NCI-H1694 treated with DMSO at 0.1 percent for 48 hours (cell line): ENCODE results near the gene FNIP2.
"Not testable (repeated sequence)": the region's sequence is repeated elsewhere in the genome, so short reads cannot be mapped to it uniquely, and the experiment has no call there.

Experiments
- DNase-seq: peaks from one replicate; lab custom pipeline; 2025; lab: John Stamatoyannopoulos, UW

FNIP2 gene

GRCh38 chr4:158768555-158769174 lies at the start of gene FNIP2:
FNIP2 (plus strand) TSS chr4:158769026; CDS start chr4:158769213, 187 bp downstream.
- DNase-seq = peak; percentile 64

GRCh38 chr4:158721680-158722079 lies 47.1 kb upstream of the FNIP2 start:
- no peak for DNase-seq

- DNase-seq = no peak
Observed at GRCh38 chr4:158722291-158722916, 46.4 kb upstream of the FNIP2 start.

- peak; percentile 57 for DNase-seq
Observed at GRCh38 chr4:158722917-158723793, 45.7 kb upstream of the FNIP2 start, which contains the start of gene PPID. PPID (minus strand) TSS chr4:158723396; CDS start chr4:158723288, 108 bp downstream.

GRCh38 chr4:158724637-158725036 lies 44.2 kb upstream of the FNIP2 start:
- no peak for DNase-seq

GRCh38 chr4:158726633-158727032 lies 42.2 kb upstream of the FNIP2 start:
- no peak for DNase-seq

- DNase-seq = no peak
Observed at GRCh38 chr4:158728236-158728635, 40.6 kb upstream of the FNIP2 start.

GRCh38 chr4:158729716-158730559 lies 38.9 kb upstream of the FNIP2 start:
- DNase-seq = peak; percentile 46

- no peak for DNase-seq
Observed at GRCh38 chr4:158738866-158739265, 30.0 kb upstream of the FNIP2 start.

- DNase-seq = no peak
Observed at GRCh38 chr4:158739600-158739999, 29.2 kb upstream of the FNIP2 start.

GRCh38 chr4:158741326-158742021 lies 27.4 kb upstream of the FNIP2 start:
- DNase-seq = no peak

- not testable (repeated sequence) for DNase-seq
Observed at GRCh38 chr4:158746537-158746936, 22.3 kb upstream of the FNIP2 start.

GRCh38 chr4:158750379-158750778 lies 18.4 kb upstream of the FNIP2 start:
- no peak for DNase-seq

- no peak for DNase-seq
Observed at GRCh38 chr4:158754385-158755180, 14.2 kb upstream of the FNIP2 start.

GRCh38 chr4:158755819-158756218 lies 13.0 kb upstream of the FNIP2 start:
- not testable (repeated sequence) for DNase-seq

GRCh38 chr4:158756588-158756987 lies 12.2 kb upstream of the FNIP2 start:
- DNase-seq = no peak

- no peak for DNase-seq
Observed at GRCh38 chr4:158758142-158758541, 10.7 kb upstream of the FNIP2 start.

GRCh38 chr4:158758703-158759102 lies 10.1 kb upstream of the FNIP2 start:
- DNase-seq = no peak

- DNase-seq = not testable (repeated sequence)
Observed at GRCh38 chr4:158759539-158759938, 9.3 kb upstream of the FNIP2 start.

- DNase-seq = no peak
Observed at GRCh38 chr4:158760866-158761265, 8.0 kb upstream of the FNIP2 start.
